Neural progenitor cell (in vitro differentiated cells): ENCODE results near the gene AMN.
A peak's percentile ranks its signal among the peaks of the same experiment; 100 is the strongest.

Experiments used
- CTCF ChIP-seq: fragments of 200-600 bp; sonication (generic); IDR thresholded peaks from 2 replicates; pipeline ENCODE4 v1.5.1; 2017; ENCODE audit warnings: antibody characterized with exemption, mild to moderate bottlenecking
- EZH2 ChIP-seq: fragments of 200-600 bp; sonication (generic); IDR thresholded peaks from 2 replicates; pipeline ENCODE4 v1.6.1; 2017; ENCODE audit warnings: antibody characterized with exemption, mild to moderate bottlenecking, moderate library complexity

GRCh38 chr14:102929241-102930137, 7.0 kb downstream of the AMN start:
- TF ChIP-seq CTCF (no peak), EZH2 (peak; percentile 96)
